VCaP (cell line): Measurements from ENCODE around the gene CHRM5.
"Not testable (repeated sequence)": the region's sequence is repeated elsewhere in the genome, so short reads cannot be mapped to it uniquely, and the experiment has no call there.

Experiments
- H3K27ac ChIP-seq: fragments of 450-650 bp; 2 replicates; pipeline ENCODE4 v1.5.1; 2017
- TF ChIP-seq, protein P1 (sequence below): fragments of 450-650 bp; conservative IDR thresholded peaks from 2 replicates; pipeline ENCODE4 v1.5.1; 2017; ENCODE audit warnings: mild to moderate bottlenecking, moderate library complexity

CHRM5 gene

DNA sequence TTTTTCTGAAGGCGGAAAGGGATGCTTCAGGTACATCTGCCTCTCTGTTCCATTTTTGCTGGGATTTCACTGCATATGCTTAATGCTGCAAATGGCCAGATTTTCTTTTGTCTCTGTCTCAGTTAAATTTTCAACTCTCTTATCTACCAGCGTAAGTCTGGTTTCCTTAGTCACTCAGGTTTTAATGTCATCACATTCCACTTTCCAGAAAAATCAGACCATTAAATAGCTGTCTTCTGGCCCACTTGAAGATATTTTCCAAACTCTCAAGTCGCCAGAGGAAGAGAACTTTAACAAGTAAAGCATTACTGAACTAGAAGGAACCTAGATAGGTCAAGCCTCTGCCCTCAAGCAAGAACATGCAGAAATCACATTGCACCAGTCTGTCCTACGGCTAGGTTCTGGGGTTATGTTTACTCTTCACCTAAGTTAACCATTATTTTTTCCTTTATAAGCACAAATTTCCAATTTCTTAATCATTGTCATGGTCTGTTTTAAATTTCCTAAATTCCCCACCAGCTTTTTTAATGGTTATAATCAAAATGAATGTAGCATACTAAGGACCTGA lies 44.2 kb downstream of the CHRM5 start:
- no peak overlapping the region for H3K27ac ChIP-seq
- TF ChIP-seq, protein P1, sequence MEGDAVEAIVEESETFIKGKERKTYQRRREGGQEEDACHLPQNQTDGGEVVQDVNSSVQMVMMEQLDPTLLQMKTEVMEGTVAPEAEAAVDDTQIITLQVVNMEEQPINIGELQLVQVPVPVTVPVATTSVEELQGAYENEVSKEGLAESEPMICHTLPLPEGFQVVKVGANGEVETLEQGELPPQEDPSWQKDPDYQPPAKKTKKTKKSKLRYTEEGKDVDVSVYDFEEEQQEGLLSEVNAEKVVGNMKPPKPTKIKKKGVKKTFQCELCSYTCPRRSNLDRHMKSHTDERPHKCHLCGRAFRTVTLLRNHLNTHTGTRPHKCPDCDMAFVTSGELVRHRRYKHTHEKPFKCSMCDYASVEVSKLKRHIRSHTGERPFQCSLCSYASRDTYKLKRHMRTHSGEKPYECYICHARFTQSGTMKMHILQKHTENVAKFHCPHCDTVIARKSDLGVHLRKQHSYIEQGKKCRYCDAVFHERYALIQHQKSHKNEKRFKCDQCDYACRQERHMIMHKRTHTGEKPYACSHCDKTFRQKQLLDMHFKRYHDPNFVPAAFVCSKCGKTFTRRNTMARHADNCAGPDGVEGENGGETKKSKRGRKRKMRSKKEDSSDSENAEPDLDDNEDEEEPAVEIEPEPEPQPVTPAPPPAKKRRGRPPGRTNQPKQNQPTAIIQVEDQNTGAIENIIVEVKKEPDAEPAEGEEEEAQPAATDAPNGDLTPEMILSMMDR = no peak

DNA sequence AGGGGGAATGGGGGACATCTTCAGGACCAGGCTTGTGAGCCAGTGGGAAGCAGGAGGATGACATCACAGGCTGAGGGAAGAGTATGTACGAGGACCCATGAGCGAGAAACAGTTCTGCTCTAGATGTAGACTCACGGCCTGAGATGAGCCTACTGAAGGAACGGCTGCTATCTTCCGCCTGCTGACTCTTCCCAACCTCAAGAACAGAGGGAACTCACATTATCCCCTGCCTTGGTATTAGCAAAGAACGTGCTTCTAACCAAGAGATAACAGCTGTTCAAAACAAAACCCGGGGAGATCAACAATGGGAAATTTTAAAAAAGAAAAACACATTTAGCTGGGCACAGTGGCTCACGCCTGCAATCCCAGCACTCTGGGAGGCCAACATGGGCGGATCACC lies 45.4 kb downstream of the CHRM5 start:
- TF ChIP-seq, protein P1 = no peak
- no peak overlapping the region for H3K27ac ChIP-seq

DNA sequence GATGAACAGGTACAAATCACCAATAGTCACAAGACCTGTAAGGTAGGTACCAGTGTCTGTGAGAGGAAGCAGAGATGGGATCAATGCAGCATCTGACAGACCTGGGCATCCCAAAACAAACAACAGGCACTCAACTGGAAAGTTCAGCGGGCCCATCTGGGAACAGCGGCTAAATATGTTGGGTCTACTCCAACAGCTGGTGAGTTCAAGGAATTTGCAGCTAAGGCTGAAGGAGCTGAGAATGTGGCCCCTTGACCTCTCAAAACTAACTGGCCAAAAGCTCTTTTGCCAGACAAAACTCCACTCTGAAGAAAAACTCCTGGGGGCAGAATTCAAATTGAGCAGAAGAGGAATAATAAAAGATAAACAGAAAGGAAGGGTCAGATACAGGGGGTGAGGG lies 46.3 kb downstream of the CHRM5 start:
- TF ChIP-seq, protein P1 = no peak
- no peak overlapping the region for H3K27ac ChIP-seq

DNA sequence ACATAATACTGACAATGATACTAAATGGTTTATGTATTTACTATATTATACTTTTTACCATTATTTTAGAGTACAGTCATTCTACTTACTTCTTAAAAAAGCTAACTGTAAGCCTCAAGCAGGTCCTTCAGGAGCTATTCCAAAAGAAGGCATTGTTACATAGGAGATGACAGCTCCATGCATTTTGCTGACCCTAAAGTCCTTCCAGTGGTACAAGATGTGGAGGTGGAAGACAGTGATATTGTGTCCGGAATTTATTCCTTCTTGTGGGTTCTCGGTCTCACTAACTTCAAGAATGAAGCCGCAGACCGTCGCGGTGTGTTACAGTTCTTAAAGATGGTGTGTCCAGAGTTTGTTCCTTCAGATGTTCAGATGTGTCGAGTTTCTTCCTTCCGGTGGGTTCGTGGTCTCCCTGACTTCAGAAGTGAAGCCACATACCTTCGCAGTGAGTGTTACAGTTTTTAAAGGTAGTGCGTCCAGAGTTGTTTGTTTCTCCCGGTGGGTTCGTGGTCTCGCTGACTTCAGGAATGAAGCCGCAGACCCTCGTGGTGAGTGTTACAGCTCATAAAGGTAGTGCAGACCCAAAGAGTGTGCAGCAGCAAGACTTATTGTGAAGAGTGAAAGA lies 49.8 kb downstream of the CHRM5 start:
- TF ChIP-seq, protein P1 = no peak
- no peak overlapping the region for H3K27ac ChIP-seq

DNA sequence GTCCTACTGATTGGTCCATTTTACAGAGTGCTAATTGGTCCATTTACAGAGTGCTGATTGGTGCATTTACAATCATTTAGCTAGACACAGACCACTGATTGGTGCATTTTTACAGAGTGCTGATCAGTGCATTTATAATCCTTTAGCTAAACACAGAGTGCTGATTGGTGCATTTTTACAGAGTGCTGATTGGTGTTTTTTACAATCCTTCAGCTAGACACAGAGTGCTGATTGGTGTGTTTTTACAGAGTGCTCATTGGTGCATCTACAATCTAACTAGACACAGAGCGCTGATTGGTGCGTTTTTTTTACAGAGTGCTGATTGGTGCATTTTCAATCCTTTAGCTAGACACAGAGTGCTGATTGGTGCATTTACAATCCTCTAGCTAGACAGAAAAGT lies 50.4 kb downstream of the CHRM5 start:
- not testable (repeated sequence) for H3K27ac ChIP-seq

DNA sequence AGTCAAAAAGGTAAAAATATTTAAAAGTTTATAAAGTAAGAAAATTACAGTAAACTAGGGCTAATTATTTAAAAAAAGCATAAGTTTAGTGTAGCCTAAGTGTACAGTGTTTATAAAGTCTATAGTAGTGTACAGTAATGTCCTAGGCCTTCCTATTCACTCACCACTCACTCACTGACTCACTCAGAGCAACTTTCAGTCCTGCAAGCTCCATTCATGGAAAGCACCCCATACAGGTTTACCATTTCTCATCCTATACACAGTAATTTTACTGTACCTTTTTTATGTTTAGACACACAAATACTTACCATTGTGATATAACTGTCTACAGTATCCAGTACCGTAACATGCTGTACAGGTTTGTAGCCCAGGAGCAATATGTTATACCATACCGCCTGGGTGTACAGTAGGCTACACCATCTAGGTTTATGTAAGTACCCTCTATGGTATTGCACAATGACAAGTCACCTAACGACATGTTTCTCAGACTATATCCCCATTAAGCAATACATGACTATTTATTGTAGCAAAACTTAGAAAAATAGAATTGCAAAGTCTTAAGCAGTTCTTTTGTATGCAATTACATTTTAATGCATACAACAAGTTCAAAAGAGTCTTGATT lies 51.2 kb downstream of the CHRM5 start:
- H3K27ac ChIP-seq = no peak overlapping the region
- TF ChIP-seq, protein P1 = no peak

DNA sequence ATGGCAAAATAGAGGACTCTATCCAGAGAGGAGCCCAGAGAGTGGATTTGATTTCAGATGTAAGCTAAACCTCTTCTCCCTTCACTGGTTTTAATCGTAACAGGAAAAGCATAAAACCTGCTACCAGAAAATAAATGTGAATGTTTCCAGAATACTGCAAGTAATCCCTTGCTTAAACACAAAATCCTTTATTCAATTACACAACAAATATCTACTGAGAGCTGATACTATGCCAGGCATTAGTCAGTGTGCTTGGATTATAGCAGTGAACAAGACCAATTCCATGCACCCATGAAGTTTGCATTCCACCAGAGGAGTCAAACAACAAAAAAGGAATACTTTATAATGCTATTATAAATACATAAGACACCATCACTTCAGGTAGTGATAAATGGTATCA lies 55.6 kb downstream of the CHRM5 start:
- H3K27ac ChIP-seq = peak overlapping the region; percentile 38
- TF ChIP-seq, protein P1 = no peak

DNA sequence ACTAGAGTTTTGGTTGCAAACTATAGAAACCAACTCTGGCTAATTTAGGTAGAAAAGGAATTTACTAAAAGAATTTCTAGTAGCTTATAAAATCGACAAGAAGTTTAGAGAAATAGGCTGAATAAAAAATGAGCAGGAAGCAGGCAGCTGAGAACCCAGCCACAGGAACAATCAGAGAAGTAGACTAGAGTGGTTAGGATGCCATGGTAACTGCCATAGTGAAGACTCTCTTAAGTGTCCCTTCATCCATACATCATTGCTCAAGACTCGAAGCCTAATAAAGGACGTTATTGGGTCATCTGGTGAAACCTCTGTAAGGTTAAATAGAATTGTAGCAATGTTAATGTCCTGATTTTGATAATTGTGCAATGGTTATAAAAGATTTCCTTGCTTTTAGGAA lies 57.0 kb downstream of the CHRM5 start:
- no peak overlapping the region for H3K27ac ChIP-seq
- TF ChIP-seq, protein P1 = no peak
